AG10803 (cell line): ENCODE results near the gene ITGAV.
A peak's percentile ranks its signal among the peaks of the same experiment; 100 is the strongest.

Experiments used
- DNase-seq: peaks from one replicate; pipeline ENCODE4 v3.0.0; 2010; ENCODE audit warnings: low read depth
- H3K4me3 ChIP-seq: 2 replicates; pipeline ENCODE4 v1.5.1; 2011; ENCODE audit warnings: mild to moderate bottlenecking, low read length, control low read depth
- TF ChIP-seq, protein P1 (sequence below): conservative IDR thresholded peaks from 2 replicates; pipeline ENCODE4 v1.5.1; 2011; ENCODE audit warnings: mild to moderate bottlenecking, low read length, control low read depth, inconsistent platforms

ITGAV gene

GRCh38 chr2:186717320-186718007 lies 127.6 kb downstream of the ITGAV start:
- DNase-seq = peak; percentile 14
- H3K4me3 ChIP-seq = no peak overlapping the region
- TF ChIP-seq, protein P1, sequence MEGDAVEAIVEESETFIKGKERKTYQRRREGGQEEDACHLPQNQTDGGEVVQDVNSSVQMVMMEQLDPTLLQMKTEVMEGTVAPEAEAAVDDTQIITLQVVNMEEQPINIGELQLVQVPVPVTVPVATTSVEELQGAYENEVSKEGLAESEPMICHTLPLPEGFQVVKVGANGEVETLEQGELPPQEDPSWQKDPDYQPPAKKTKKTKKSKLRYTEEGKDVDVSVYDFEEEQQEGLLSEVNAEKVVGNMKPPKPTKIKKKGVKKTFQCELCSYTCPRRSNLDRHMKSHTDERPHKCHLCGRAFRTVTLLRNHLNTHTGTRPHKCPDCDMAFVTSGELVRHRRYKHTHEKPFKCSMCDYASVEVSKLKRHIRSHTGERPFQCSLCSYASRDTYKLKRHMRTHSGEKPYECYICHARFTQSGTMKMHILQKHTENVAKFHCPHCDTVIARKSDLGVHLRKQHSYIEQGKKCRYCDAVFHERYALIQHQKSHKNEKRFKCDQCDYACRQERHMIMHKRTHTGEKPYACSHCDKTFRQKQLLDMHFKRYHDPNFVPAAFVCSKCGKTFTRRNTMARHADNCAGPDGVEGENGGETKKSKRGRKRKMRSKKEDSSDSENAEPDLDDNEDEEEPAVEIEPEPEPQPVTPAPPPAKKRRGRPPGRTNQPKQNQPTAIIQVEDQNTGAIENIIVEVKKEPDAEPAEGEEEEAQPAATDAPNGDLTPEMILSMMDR = no peak

- DNase-seq = no peak
- TF ChIP-seq, protein P1 = no peak
- H3K4me3 ChIP-seq = no peak overlapping the region
Measured at GRCh38 chr2:186718122-186718521, 128.3 kb downstream of the ITGAV start.

GRCh38 chr2:186718903-186719302 lies 129.0 kb downstream of the ITGAV start:
- TF ChIP-seq, protein P1 = no peak
- no peak overlapping the region for H3K4me3 ChIP-seq
- DNase-seq = no peak

GRCh38 chr2:186721956-186722355 lies 132.1 kb downstream of the ITGAV start:
- no peak for DNase-seq
- TF ChIP-seq, protein P1 = no peak
- H3K4me3 ChIP-seq = no peak overlapping the region

GRCh38 chr2:186724736-186725135 lies 134.9 kb downstream of the ITGAV start:
- DNase-seq = no peak
- TF ChIP-seq, protein P1 = no peak
- H3K4me3 ChIP-seq = no peak overlapping the region

DNA sequence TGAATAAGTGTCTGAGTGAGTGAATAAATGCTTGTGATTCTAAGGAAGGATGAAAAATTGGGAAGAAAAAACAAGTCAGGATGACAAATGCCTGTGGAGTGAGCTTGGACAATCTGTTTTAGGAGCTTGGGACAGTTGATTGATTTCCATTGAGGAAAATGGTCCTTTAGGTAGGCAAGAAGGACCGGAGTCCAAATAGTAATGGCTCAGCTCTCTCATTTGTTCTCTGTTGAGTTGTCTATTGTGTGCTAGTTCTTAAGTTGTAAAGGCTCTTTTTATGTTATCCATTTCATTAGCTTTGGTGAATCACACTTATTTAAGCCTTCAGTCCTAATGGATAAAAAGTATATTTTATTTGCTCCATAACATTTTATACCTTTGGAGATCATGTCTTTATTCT lies 135.9 kb downstream of the ITGAV start:
- H3K4me3 ChIP-seq = no peak overlapping the region
- DNase-seq = no peak
- TF ChIP-seq, protein P1 = no peak

DNA sequence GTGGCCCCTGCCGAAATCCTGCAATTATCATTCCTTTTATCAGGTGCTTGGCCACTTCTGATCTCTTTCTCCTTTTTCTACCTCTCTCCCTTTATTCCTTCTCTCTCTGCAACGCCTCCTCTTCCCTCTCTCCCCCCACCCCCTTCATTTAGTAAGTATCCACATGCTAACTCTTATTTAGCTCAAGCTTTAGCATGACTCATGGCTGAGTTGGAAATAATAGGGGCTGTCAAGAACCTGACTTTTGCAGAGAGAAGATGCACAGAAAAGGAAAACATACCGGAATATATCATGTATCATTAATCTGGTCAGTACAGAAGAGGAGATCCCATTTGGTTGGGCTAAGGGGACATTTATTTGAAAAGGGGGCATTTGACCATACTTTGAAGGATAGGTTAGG lies 137.1 kb downstream of the ITGAV start:
- DNase-seq = peak; percentile 8
- TF ChIP-seq, protein P1 = no peak
- H3K4me3 ChIP-seq = no peak overlapping the region
